Pancreas (tissue), 10 donors: ENCODE results near the gene CST6. TPM values are rescaled to one million over a fixed set of nuclear protein-coding genes. Genes with fewer than 3 reads are reported as not detected.
"Not testable (repeated sequence)": the region's sequence is repeated elsewhere in the genome, so short reads cannot be mapped to it uniquely, and the experiment has no call there.

ENCODE experiments used
- ATAC-seq, 4 donors: fragments of 200-7000 bp; cut with Tn5 transposase; one replicate each; pipeline versions ENCODE4 v1.8.0 to v1.9.1; 2020; ENCODE audit warnings: mild to moderate bottlenecking in 4 of 4, moderate library complexity in 4 of 4
- DNase-seq, 6 donors: peaks; one replicate each; pipeline ENCODE4 v3.0.0-alpha.2; 2020
- FAIRE-seq: peaks from 2 replicates; lab custom pipeline; 2012; peaks lifted over from hg19 to GRCh38; lab: Jason Lieb, UNC
- H3K27ac ChIP-seq, 4 donors: fragments of 200-600 bp; sonication (generic); 1 replicate in 3 of 4; 2 replicates in 1 of 4; pipeline versions ENCODE4 v1.5.0 to v1.8.0; 2020
- H3K27me3 ChIP-seq, 4 donors: fragments of 200-600 bp; one replicate each; pipeline ENCODE4 v1.8.0; 2021
- H3K36me3 ChIP-seq, 3 donors: fragments of 200-600 bp; sonication (generic) in 1 of 3; one replicate each; pipeline versions ENCODE4 v1.5.0 to v1.8.0; 2020 to 2021
- H3K4me1 ChIP-seq, 3 donors: fragments of 200-600 bp; one replicate each; pipeline ENCODE4 v1.8.0; 2021
- H3K4me3 ChIP-seq, 4 donors: fragments of 200-600 bp; sonication (generic) in 2 of 4; one replicate each; pipeline versions ENCODE4 v1.5.0 to v1.8.0; 2020 to 2021
- H3K9me3 ChIP-seq, 4 donors: fragments of 200-600 bp; one replicate each; pipeline ENCODE4 v1.8.0; 2021
- CTCF ChIP-seq, 4 donors: fragments of 200-600 bp; sonication (generic) in 3 of 4; IDR thresholded peaks; one replicate each; pipeline versions ENCODE4 v1.5.0 to v1.8.0; 2021; ENCODE audit warnings: antibody characterized with exemption in 4 of 4
- WGBS, 2 donors: extraction: QIAGEN DNeasy Blood & Tissue Kit; methylation state at CpG; one replicate each; pipeline ENCODE4 v1.1.7; 2013; 5-methylcytosine and 5-hydroxymethylcytosine counted together
- intact Hi-C, 3 donors: fragments of 100-400 bp; cut with DNase I; formaldehyde crosslinking; loops; one replicate each; pipeline versions ENCODE4 v1.11.1 to v1.14.2; 2022
- polyA plus RNA-seq, 2 donors: library from polyadenylated mRNA; stranded (reverse); fragments of 200-250 nt; gene quantifications; one replicate each; pipeline ENCODE4 v1.2.3, GENCODE V29; 2013
- total RNA-seq, 6 donors: library from RNA; stranded (reverse); fragmentation: NEBNext Ultra II Directional in 4 of 6; extraction: Animal tissue kit (Norgen Biotek cat#: 25700) in 4 of 6; gene quantifications; one replicate each; pipeline versions ENCODE4 v1.2.1 to v1.2.4, GENCODE V29; 2021 to 2023
- donor health status: healthy with polysubstance abuse.
- donor health status: DM: no; HTN: no; CAD: no; lungs with moderate emphysema.
- donor health status: DM: no; HTN: no; CAD: no.
- donor health status: control.
- donor health status: control.
- donor health status: Bipolar disorder and iron deficiency.
- donor health status: DM: yes; HTN: yes; CAD: no.
- donor health status: DM: no; HTN: no; CAD: no.
- donor health status: DM: no; HTN: no; CAD: no.
- donor health status: DM: yes; HTN: yes; CAD: no.

Gene CST6
- total and polyA plus RNA-seq, 8 donors, result 0.22 to 0.94 (median 0.72) TPM; not detected in 4

- no peak for TF ChIP-seq CTCF (IDR thresholded peaks at IDR 0.05)
- Histone ChIP-seq H3K4me3 (no peak overlapping the region), H3K9me3 (no peaks in the 10 kb centered on the region), H3K27ac (no peak overlapping the region), H3K36me3 (no peaks in the 10 kb centered on the region), H3K27me3 (peaks cover 0 to under 1% (median 0%) of the 10 kb centered on the region in 4 donors), H3K4me1 (no peaks in the 10 kb centered on the region)
- FAIRE-seq (no peak), DNase-seq (no peak), ATAC-seq (no peak)
- intact Hi-C loops, result no loop called here
- 80 to 82% methylated on average over 4 of the region's 4 CpGs for WGBS, 2 donors
These were observed 5.5 kb downstream of the CST6 start for GRCh38 chr11:66017321-66017720.

- Histone ChIP-seq H3K27ac (no peak overlapping the region), H3K27me3 (no peaks in the 10 kb centered on the region), H3K4me3 (no peak overlapping the region), H3K4me1 (peaks cover 0 to 3% (median 0%) of the 10 kb centered on the region in 3 donors), H3K9me3 (no peaks in the 10 kb centered on the region), H3K36me3 (no peaks in the 10 kb centered on the region)
- intact Hi-C loops, result no loop called here
- 74 to 79% methylated on average over 8 of the region's 8 CpGs for WGBS, 2 donors
- no peak for DNase-seq
- no peak for FAIRE-seq
- no peak for ATAC-seq
- no peak for TF ChIP-seq CTCF (IDR thresholded peaks at IDR 0.05)
These were observed 8.4 kb downstream of the CST6 start for GRCh38 chr11:66020212-66020611.

GRCh38 chr11:66020618-66021357 lies 9.0 kb downstream of the CST6 start:
- no peak overlapping the region for H3K4me3 ChIP-seq
- peaks cover 0 to 3% (median 0%) of the 10 kb centered on the region in 3 donors for H3K4me1 ChIP-seq
- H3K36me3 ChIP-seq, result no peaks in the 10 kb centered on the region
- 77 to 86% methylated on average over 24 to 25 of the region's 25 CpGs for WGBS, 2 donors
- peak in 2 of 4 donors; percentile 53 to 54 for ATAC-seq
- FAIRE-seq, result no peak
- intact Hi-C loops, result no loop called here
- TF ChIP-seq CTCF (IDR thresholded peaks at IDR 0.05), result no peak
- H3K9me3 ChIP-seq, result no peaks in the 10 kb centered on the region
- no peak for DNase-seq
- H3K27me3 ChIP-seq, result no peaks in the 10 kb centered on the region
- no peak overlapping the region for H3K27ac ChIP-seq

- no peak for FAIRE-seq
- TF ChIP-seq CTCF (IDR thresholded peaks at IDR 0.05), result peak; percentile 81 to 99 (median 98)
- Histone ChIP-seq H3K4me1 (peaks cover 0 to 3% (median 0%) of the 10 kb centered on the region in 3 donors), H3K36me3 (no peaks in the 10 kb centered on the region), H3K4me3 (peak overlapping the region in 1 of 4 donors; percentile 26), H3K27me3 (no peaks in the 10 kb centered on the region), H3K27ac (no peak overlapping the region), H3K9me3 (no peaks in the 10 kb centered on the region)
- intact Hi-C loops, result no loop called here
- peak; percentile 85 to 97 (median 94) for ATAC-seq
- WGBS, 2 donors, result 13 to 19% methylated on average over 42 to 46 of the region's 46 CpGs
- DNase-seq, result peak; percentile 37 to 94 (median 74)
These were observed 10.8 kb downstream of the CST6 start for GRCh38 chr11:66022401-66023185.

- not testable (repeated sequence) for H3K4me3 ChIP-seq
These were observed 11.3 kb downstream of the CST6 start for GRCh38 chr11:66023186-66023440.

More at GRCh38 chr11:66023186-66023440, 11.3 kb downstream of the CST6 start:
- DNase-seq, H3K9me3 ChIP-seq, H3K4me1 ChIP-seq, H3K36me3 ChIP-seq, ATAC-seq, H3K27ac ChIP-seq, H3K27me3 ChIP-seq, FAIRE-seq, intact Hi-C loops: not testable (repeated sequence)
- WGBS, 2 donors, result 51 to 56% methylated on average over 5 of the region's 5 CpGs
